GM21786 (cell line): ENCODE measurements around the gene UBC.
"Not testable (repeated sequence)": the region's sequence is repeated elsewhere in the genome, so short reads cannot be mapped to it uniquely, and the experiment has no call there.

Source experiments
- ATAC-seq: cut with Tn5 transposase; IDR thresholded peaks from one replicate; pipeline ENCODE4 v1.9.1; 2021; ENCODE audit not compliant: unreplicated experiment

Gene UBC

DNA sequence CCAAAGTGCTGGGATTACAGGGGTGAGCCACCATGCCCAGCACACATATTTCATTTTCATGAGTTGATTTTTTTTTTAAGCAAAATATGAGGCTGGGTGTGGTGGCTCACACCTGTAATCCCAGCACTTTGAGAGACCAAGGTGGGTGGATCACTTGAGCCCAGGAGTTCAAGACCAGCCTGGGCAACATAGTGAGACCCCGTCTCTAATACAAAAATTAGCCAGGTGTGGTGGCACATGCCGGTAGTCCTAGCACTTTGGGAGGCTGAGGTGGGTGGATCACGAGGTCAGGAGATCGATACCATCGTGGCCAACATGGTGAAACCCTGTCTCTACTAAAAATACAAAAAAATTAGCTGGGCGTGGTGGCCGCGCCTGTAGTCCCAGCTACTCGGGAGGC is 17.1 kb upstream of the UBC start:
- not testable (repeated sequence) for ATAC-seq

DNA sequence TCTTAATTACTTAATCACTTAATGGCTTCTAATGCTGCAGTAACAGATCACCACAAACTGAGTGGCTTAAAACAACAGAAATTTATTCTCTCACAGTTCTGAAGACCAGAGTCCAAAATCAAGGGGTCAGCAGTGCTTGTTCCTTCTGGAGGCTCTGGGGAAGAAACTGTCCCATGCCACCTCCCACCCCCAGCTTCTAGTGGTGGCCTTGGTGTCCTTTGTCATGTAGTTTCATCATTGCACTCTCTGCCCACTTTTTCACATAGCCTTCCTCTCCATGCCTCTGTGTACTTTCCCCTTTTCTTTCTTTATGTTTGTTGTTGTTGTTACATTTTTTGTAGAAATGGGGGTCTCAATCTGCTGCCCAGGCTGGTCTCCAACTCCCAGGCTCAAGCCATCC is 16.1 kb upstream of the UBC start:
- ATAC-seq = no peak

DNA sequence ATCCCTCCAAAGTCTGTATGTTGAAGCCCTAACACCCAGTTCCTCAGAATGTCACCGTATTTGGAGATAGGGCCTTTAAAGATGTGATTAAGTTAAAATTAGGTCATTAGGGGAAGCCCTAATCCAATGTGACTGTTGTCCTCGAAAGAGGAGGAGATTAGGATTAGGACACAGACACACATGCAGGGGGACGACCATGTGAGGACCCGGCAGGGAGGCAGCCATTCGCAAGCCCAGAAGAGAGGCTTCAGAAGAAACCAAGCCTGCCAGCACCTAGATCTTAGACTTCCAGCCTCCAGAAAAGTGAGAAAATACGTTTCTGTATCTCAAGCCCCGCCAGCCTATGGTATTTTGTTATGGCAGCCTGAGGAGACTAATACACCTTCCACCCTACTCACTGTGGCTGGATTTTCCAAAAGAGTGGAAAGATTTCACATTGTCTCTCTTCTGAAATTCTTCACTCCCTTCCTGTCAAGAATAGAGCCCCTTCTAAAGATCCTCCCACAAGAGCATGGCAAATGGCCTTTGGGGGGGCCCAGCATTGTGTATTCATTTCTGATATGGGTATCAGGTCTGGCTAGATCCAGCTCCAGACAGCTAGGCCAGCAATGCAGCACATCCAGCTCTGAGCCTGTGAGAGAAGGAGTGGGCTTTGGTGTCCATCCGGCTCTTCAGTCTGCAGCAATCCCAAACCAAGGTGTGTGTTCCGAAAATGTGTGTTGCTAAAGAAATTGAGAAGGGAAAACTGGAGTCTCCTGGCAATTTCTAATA is 15.4 kb upstream of the UBC start:
- no peak for ATAC-seq

DNA sequence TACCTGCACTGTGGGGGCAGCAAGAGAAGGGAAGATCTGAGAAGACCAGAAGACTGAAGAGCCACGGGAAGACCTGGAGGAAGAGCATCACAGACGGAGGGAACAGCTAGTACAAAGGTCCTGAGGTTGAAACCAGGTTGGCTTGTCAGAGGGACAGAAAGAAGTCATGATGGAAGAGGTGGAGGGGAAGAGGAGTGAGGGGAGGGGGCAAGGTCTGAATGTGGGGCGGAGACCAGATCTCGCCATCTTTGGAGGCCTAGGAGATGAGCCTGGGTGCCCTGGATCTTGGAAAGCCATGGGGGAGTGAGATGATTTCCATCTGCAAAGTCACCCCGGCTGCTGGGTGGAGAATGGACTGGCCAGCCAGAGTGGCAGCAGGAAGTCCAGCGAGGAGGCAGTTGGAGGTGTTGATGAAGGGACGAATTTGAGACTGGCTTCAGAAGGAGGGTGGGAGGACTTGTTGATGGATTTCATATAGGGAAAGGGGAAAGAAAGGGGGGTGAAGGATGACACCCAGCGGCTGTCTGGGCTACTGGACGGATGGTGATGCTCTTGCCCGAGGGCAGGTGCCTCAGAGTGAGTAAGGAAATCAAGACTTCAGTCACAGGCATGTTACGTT is 14.6 kb upstream of the UBC start:
- ATAC-seq = no peak

DNA sequence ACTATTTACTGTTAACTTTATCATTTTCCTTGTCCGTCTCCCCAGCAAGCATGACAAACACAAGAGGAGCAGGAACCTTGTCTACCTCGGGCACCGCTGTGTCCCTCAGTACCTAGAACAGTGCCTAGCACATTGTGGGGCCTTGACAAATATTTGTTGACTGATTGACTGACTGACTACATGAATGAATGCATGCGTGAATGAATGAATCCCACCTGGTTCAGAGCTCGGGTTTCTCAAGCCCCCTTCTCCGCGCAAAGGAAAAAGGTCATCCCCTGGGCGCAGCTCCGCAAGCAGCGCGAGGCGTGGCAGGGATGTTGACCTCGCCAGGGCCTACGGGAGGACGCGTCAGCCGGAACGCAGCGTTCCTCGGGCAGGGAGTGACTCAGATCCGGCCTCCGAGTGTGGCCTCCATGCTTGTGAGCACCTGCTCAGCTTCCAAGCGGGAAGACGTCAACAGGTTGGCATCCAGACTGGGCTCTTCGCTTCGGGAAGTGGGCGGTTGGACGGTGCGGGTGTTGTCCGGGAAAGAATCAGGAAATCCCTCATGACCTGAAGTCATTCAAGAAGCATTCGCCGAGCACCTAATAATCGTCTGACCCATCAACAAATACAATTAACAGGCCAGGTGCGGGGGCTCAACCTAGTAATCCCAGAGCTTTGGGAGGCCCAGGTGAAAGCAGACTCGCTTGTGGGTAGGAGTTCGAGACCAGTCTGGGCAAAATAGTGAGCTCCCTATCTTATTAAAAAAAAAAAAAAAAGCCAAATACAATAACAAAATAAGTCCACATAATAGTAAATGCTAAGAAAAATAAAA is 13.9 kb upstream of the UBC start:
- ATAC-seq = peak; percentile 39

DNA sequence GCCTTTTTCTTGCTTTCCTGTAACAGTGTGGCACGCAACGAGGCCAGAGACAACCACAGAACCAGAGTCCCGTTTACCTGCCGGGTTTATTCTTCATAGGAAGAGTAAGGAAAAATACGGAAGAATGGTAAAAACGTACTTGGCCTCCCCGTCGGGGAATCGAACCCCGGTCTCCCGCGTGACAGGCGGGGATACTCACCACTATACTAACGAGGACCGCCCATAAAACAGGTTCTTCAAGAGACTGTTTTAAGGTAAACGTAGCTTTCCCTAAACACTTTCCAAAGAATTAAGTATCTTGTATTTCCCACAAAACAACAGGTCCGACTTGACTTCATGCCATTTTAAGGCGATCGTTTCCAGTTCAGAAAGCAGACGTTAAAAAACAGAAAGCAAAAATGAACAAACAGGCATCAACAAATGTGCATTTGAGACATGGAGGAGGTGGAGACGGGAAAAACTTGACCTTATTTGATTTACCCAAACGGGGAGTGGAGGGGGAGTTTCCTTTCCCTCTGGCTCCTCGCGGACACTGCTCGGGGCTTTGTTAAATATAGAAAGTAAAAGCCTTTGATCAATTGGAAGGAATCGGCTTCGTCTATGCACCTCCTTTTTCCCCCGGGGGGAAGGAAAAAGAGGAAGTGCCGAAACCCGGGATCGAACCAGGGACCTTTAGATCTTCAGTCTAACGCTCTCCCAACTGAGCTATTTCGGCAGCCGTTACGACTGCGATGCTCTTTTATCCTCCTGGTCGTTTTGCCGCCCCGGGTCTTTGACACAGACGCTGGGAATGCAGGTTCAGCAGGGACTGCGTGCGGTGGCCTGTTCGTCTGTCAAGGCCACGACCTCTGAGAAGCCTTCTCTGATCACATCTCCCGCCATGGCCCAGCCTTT is 13.0 kb upstream of the UBC start:
- ATAC-seq = peak; percentile 77

DNA sequence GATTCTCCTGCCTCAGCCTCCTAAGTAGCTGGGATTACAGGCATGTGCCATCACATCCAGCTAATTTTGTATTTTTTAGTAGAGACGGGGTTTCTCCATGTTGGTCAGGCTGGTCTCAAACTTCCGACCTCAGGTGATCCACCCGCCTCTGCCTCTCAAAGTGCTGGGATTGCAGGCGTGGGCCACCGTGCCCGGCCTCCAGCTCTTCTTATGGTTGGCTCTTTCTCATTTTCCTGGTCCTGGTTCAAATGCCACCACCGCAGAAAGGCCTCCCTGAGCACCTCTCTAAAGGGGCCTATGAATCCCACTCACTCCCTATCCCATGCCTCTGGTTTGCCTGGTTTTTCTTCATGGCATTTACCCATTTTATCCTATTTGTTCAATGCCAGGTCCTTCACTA is 11.3 kb upstream of the UBC start:
- ATAC-seq = not testable (repeated sequence)

DNA sequence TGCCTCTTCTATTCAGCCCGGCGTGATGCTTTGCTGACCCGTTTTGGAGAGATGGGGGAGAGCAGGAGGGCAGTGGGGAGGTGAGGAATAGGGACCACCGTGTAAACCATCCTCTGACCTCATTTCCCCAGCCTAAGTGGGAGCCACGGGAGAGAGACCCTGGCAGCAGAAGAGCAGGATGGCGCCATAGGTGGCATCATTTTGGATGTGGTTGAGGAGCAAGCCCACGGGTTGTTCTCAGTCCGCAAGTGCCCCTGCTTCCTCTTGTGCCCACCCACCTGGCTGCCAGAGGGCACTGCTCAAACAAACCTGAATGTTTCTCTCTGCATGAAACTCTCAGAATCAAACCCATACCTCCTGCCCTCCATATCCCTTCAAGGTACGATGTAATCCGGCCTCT is 10.7 kb upstream of the UBC start:
- ATAC-seq = no peak

DNA sequence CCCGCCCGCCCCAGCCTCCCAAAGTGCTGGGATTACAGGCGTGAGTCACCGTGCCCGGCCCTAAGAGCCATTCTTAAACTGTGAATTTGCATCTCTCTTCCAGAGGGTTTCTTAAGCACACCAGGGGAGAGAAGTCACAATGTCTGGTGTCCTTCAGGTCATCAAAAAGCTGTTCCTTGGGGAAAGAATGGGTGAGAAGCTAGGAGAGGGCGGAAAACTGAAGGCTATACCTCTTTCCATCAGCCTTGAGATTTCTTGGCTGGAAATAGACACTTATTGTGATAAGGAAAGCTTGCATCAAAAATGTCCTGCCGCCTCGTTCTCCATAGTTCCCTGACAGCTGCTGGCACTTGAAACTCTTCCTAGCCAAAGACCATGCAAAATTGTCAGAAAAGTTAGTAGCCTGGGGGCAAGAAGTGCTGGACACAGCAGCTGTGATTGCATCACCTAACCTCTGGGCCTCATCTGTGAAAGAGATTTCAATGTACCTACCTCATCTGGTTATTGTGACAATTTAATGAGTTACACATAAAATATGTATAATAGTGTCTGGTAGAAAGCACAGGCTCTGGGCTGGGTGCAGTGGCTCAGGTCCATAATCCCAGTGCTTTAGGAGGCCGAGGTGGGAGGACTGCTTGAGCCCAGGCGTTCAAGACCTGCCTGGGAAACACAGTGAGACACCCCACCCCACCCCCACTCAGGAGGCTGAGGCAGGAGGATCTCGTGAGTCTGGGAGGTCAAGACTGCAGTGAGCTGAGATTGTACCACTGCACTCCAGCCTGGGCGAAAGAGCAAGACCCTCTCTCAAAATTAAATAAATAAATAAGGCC is 9.7 kb upstream of the UBC start:
- no peak for ATAC-seq

DNA sequence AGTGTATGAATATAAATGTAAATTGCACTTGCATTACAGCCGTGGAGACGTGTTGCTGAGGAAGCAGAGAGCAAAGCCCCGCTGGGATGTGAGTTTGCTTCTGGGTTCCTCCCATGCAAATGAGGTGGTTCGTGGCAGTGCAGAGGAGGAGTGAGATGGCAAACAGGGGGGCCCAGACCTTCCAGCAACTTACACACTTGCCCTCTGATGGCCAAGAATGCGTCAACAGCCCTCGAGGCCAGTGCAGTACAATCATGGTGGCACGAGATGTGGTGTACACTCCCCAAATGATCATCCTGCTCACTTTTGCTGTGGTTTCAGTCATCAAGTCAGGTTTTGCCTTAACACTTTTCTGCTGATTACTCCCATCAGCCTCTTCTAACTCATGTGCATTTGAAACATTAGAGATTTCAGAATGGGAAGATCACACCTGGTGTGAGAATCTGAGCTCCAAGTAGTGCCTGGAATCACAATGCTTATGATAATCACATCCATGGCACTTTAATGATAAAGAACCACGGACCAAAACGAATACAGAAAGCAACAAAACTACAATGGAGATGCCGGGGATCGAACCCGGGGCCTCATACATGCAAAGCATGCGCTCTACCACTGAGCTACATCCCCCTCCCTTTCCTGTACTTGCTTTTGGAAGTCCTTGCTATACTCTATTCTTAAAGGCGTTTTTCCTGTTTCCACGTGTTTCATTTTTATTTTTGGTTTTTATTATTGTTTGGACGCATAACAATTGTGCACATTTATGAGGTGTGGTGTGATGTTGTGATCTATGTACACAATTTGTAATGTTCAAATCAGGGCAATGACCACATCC is 7.0 kb upstream of the UBC start:
- ATAC-seq = peak; percentile 45

DNA sequence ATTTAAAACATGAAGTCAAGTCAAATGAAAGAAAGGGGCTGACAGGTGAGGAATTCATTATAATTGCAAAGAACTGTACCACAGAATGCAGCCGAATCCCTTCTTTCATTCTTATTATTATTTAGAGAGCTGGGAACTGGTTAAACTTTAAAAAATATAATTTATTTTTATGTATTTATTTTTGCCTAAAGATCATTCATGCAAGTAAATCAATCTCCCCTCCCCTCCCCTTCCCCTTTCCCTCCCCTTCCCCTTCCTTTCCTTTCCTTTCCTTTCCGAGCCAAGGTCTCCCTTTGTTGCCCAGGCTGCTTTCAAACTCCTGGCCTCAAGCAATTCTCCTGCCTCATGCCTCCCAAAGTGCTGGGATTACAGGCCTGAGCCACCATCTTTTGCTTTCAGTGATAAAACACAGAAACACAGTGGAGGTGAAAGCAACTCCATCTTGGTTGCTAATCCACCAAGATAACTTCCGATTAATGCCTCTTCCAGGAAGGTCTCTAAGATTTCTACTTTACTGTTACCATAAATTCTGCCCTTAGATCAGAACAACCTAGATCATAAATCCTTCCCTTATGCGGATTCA is 6.0 kb upstream of the UBC start:
- no peak for ATAC-seq

DNA sequence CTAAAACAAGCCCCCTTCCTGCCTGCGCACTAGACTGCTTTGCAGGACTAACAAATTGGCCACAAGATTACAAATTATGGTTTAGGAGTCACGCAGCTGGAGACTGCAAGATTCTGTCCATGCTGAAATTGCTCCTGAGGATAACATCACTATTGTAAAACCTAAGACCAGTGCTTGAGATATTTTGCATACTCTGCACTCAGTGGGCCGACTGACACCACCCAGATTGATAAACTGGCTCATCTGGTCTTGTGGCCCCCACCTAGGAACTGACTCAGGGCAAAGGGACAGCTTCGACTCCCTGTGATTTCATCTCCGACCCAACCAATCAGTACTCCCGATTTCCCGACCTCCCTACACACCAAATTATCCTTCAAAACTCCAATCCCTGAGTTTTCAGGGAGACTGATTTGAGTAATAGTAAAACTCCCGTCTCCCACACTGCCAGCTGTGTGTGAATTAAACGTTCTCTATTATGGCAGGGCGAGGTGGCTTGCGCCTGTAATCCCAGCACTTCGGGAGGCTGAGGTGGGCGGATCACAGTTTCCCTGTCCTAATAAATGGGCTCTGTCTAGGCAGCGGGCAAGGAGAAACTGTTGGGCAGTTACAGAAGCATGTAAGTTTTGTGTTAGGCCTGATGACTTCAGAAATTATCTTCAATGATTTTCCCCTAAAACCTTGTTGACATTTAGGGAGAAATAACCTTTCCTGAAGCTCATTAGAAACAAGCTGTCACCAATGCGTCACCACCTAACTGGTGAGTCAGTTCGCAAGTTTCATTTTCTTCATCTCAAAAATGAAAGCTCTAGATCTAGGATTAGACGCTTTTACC is 5.3 kb upstream of the UBC start:
- ATAC-seq = no peak

DNA sequence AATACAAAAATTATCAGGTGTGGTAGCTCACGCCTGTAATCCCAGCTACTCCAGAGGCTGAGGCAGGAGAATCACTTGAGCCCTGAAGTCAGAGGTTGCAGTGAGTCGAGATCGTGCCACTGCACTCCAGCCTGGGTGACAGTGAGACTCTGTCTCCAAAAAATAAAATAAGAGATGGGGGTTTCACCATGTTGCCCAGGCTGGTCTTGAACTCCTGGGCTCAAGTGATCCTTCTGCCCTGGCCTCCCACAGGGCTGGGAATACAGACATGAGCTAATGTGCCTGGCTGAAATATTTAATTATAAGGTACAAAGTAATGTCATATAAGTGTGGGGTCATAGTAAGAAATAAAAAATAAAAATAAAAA is 4.2 kb upstream of the UBC start:
- ATAC-seq = not testable (repeated sequence)

DNA sequence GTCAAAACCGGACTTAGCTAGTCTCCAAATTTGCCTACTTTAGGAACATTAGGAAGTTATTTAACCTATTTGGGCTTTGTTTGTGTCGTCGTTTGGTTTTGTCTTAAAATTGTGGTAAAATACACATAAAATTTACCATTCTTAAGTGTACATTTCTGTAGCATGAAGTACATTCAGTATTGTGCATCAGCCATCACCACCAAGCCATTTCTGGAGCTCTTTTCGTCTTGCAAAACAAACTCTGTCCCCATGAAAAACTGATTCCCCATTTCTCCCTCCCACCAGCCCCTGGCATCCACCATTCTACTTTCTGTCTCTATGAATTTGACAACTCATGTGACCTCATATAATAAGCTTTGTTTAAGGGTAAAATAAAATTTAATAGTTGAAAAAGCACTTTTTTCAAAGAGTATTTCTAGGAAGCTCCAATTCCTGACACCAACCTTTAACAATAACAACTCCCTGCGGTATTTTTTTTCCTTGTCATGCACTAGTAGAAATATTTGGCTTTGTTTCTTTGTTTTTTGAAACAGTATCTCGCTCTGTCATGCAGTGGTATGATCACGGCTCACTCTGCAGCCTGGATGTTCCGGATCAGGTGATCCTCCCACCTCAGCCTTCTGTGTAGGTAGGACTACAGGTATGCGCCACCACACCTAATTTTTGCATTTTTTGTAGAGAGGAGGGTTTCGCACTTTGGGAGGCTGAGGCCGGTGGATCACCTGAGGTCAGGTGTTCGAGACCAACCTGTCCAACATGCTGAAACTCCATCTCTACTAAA is 3.6 kb upstream of the UBC start:
- ATAC-seq = no peak

DNA sequence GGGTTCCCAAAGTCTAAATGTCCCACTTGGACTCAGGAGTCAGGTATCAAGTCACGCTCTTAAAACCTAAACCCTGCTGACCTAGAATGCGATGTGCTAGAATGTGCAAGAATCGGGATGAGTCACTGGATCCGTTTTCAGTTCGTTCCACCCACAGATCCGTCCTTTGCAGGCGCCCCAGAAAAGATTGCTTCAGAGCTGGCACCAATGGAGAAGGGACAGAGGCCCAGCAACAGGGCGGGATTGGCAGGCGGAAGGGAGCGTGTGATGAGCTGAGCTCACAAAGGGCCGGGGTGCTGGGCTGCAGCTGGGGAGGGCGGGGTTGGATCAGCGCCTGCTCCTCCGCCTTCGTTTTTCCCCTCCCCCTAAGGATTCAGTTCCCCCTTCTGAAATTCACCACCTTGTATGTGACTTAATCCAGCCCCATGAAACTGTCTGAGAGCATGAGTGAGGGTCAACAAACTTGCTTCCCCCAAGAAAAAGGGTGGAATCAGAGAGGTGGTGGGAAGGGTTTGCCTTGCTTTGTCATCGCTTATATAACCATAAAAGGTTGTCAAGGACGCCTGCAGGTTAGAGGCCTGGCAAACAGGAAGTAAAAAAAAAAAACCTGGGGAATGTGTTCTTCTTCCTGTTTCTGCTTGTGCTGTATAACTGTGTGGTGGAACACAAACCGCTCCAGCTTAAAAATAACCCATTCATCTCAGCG is 2.8 kb upstream of the UBC start:
- ATAC-seq = peak; percentile 52

DNA sequence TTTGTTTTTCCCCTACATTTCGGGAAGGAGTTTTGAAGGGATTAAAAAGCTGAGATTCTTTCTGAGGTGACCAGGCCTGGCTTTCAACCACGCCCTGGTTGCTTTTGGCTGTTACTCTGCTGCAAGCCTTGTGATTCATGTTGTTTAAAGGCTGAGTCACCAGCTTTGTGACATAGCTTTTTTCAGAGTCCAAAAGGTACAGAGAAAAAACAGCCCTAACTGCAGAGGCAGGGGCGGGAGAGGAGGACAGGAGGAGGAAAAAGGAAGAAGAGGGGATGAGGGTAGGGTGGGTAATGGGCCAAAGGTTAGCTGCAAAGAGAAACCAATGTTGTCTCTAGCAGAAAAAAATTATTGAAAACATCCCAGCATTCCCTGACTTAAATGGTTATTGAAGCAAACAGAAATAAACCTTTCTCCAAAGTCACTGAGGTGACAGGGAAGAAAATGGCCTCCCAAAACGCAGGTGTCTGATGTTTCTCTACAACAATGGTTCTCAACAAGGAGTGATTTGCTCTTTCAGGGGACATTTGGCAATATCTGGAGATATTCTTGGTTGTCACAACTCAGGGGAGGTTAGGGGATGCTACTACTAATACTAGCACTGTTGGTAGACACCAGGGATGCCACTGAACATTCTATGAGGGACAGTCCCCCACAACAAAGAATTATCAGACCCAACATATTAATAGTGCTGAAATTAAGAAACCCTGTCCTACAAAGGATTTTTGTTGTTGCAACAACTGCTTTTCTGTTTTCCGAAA is 2.1 kb upstream of the UBC start:
- no peak for ATAC-seq
